ENCODE data around the gene ZNF474.

Gene ZNF474

DNA sequence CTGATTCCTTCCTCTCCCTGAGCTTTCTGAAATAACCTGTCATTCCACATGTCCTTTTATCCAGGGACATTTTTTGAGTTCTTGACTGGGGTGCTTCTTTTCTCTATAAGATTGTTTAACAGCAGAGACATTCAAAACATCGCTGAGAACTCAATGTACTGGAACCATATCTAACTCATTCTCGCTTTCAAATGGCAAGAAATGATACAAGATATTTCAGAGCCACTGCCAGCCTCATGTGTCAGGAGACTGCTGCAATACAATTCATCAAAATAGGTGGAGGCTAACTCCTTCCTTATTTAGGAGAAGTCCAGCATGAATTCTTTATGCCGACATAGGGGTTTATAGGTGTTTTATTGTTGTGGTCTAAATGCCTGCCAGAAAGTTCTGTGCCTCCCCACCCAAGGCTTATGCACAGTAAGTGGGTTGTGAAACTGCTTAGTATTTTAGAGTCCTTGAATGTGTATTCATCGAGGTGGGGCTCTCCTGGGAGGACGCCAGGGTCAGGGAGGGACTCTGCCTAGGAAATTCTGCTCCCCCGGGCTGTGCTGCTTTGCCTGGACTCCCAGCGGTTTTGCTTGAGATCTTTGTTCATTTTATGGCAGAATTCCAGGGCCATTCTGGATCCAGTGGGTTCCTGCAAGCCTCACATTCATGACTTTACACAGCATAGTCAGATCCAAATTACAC, 53.9 kb downstream of the ZNF474 start:
- DNase-seq = no peak

DNA sequence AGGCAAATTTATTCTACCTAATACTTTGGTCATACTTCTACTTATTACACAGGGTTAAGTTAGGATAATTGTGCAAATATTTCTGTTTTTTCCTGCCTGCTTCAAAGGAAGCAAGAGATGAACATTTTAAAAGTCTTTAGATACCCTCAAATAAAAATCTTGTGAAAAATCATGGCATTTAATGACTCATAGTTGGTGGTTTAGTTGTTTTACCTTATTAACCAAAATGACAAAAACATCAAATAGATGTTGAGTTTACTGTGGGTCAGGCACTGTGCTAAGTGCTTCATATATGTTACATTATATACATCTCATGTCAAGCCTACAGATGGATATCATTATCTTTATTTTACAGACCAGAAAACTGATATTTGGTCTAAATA, 54.4 kb downstream of the ZNF474 start:
- no peak for DNase-seq

DNA sequence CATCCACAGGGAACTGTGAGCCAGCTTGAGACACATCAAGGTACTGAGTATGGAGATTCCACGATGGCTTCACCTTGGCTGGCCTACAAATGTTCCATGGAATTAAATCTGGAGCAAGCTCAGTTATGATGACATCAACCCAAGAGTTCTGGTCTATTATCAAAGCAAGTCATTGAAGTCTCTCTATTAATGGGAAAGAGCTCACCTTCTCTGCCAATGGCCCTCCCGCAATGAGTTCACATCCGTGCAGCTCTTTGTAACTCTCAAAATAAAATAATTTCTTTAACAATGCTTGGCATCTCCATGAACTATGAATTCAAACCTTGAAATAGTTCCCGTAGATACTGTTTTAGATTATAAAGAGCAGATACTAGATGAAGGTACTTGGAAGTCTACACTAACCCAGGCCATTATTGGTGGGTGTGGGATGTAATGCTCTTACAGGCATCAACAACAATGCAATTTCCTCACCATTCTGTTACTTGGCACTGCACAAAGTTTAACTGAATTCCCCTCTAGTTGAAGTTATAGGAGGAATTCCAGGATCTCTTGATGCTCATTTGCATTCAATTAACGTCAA, 55.4 kb downstream of the ZNF474 start:
- no peak for DNase-seq

DNA sequence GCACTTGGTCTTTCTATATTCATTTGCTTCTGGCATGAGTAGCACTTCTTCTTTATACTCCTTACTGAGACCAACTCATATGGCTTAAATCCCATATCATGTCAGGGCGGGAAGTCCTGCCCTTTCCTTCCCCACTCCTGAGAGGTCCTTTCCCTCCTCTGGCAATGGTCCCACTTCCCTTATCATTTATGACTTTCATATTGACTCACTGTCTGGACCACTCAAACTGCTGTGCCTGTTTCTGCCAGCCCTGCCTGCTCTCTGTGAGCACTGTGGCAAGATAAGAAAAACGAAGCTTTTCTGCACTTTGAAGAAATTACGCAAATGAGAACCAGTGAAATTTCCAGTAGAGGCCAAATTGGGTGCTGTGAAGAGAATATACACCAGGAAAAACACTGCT, 58.1 kb downstream of the ZNF474 start:
- DNase-seq = peak; percentile 79

DNA sequence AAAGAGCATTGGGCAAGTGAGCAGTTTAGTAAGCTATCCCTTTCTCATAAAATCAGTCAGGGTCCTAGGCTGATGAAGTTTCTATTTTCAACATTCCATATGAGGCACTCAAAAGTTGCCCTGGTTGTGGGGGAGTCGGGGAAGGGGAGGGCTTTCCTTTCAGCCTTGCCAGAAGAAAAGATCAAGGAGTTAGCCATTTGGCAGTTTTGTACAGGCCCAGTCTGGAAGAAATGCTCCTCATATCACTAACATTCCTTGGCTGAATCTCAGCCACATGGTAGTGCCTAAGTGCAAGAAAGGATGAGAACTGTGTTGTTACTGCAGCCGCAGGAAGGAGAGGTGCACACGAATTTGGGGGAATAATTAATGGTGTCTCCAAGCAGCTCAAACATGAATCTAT, 60.8 kb downstream of the ZNF474 start:
- DNase-seq = no peak

DNA sequence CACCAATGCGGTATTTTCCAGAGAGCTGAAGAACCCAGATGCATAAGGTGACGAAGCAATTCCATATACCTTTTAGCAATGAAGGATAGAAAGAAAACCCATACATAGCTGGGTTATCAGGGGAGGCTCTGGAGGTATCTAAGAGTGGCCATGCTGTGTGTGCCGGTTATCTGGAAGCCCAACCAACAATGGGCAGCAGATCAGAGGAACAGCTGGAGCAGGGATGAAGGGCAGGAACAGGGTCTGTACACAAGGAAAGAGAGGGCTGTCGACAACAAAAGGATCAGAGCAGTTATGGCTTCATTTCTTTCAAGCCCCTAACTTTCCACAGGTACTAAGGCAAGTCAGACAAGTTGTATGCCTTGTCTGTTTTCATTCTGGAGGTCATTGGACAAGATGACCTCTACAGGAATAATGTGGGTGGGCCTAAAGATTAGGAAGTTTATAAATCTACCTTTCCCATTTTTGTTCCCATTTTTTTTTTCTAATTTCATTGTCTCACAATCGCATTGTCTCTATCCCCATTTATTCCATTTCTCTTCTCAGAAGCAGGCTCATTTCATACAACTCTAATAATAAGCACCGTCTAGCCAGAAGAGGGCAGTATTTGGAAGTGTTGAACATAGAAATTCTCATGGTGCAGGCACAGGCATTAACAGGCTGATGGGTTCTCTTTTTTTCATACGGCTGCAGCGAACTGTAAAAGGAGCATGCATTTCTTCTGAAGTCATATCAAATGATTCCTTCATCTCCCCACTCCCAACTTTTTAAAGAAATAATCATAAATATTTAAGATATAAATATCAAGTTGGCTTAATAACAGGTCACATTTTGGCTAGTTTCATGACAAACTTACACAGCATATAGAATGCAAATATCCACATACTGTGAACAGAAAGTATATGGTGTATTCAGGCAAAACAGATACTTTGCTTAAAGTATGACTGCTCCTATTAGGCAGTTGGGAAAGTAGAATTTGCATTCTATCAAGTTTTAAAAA, 63.5 kb downstream of the ZNF474 start:
- DNase-seq = peak; percentile 88

DNA sequence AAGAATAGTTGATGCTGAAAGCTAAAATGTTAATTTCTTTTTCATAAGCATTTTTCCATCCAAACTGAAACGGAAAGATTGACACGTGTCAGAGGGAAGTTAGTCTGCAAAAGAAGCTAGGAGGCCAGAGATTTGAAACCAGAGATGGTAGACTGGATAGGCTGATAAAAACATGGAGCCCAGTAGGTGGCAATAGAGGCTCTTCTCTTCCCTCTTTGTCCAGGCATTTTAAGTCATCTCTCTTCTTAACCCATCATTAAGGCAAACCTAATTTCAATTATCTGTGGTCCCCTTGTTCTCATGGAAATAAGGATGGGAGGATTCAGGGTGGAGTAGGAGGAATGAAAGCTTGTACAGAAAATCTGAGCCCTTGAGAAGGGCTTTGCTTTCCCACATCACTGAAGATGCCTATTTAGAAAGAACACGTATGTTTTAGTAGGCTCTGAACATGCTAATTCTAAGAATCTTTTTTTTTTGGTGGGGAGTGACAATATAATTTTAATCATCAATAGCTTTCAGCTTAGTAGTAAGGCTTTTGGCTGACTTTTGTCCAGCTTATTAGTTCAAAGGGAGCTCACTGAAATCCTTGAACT, 66.6 kb downstream of the ZNF474 start:
- DNase-seq = peak; percentile 66

DNA sequence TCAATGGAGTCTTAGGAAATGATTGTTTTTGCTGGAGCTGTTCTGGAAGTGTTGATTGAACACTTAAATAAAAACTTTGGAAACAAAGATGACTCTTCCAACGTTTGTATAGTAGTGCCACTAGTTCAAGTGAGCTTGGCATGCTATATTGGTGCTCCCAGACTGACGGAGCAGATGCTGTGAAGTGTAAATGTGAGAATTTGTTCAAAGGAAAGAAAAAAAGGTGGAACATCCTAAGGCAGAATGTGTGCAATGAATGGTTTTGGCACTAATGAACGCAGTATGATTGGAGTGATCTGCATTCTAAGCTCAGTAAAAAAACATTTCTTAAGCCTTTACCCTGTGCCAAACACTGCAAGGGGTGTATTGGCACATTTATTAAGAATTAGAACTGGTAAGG, 69.8 kb downstream of the ZNF474 start:
- no peak for DNase-seq

DNA sequence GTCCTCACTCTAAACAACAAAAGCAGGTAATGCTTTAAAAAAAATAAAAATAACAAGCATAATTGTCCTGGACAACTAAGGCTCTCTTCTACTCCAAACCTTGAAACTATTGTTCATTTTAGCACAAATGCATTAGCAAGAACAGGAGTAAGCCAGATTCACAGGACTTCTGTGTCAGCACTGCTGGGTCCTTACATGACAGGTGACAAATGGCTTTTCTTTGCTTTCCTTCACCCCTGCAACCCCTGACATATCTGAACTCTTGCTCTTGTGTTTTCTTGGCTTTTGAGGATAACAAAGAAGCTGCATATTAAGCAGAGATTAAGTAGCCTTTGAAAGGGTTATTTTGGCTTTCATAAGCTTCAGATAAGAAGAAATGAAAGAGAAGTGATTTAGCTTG, 71.1 kb downstream of the ZNF474 start:
- DNase-seq = no peak

DNA sequence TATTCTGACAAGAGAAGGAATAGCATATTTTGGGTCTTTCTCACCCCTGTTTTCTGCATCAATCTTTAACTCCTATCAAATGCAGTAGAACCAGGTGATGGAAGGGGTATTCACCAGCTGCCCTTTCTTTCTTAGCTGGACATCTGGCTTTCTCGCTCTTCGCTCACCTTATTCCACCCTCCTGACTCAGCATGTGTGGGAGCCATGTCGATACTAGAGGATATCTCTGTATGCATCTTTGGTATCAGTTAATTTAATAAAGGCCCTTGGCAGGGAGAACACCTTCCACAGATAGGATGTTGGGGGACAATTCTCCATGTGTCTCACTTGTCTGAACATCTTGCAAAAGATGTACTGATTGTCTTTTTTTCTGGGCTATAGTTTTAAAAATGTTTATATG, 71.5 kb downstream of the ZNF474 start:
- no peak for DNase-seq

DNA sequence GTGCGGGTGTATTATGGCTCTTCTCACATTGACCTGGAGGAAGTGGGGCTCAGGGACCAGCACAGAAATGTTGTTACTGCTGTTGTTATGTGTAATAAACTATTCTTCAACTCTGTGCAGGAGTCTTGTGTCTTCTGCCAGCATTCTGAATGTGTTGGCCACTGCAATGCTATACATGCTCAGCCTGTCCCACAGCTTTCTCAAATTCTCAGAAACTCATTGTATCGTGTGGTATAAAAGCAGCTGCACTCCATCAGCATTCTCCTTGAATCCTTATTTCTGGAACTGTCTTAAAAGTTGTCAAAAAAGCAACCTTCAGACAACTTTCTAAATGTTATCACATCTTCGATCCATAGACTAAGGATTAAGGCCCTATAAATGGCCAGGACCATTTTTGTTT, 72.0 kb downstream of the ZNF474 start:
- DNase-seq = no peak

DNA sequence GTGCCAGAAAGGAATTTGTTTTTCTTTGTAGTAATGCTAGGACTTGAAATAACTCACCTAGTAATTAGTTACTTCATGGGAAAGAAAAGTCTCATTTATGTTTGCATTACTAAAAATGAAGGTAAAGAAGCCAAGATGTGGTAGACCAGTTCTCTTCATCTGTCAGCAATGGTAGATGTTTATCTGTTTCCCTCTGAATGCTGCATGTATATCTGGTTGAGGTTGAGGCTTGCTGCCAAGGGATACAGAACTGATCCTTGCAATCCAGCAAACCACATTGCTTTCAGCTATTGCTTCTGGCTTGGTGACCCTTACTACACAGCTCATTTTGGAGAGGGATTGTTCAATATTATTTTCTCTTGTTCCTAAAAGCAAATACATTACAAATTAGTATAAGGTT, 73.6 kb downstream of the ZNF474 start:
- peak; percentile 38 for DNase-seq

Measured in hematopoietic multipotent progenitor cell treated with erythropoietin and hydrocortisone succinate and interleukin-3 and kit ligand, for 4 days (in vitro differentiated cells).